HepG2 (cell line): ENCODE data around the gene TDRD10. TPM values are rescaled to one million over a fixed set of nuclear protein-coding genes. Genes with fewer than 3 reads are reported as not detected.

Source experiments
- CREM ChIP-seq, 2 experiments: sonication (generic) in 1 of 2; formaldehyde crosslinking in 1 of 2; IDR thresholded peaks; 2 replicates each; pipeline versions ENCODE4 v1.4.0 to v1.6.1; 2016 to 2020; ENCODE audit warnings: antibody characterized with exemption in 1 of 2, mild to moderate bottlenecking in 1 of 2, missing genetic modification reagents in 1 of 2
- HNRNPUL1 ChIP-seq: fragments of 200-400 bp; formaldehyde crosslinking; IDR thresholded peaks from 2 replicates; pipeline ENCODE4 v1.6.1; 2017; ENCODE audit warnings: low read depth, mild to moderate bottlenecking, low read length, moderate library complexity
- HOXA9 ChIP-seq: sonication (generic); formaldehyde crosslinking; IDR thresholded peaks from 2 replicates; pipeline ENCODE4 v1.8.1; 2022; ENCODE audit warnings: missing genetic modification reagents, mild to moderate bottlenecking, moderate library complexity, borderline replicate concordance
- KLF15 ChIP-seq: sonication (generic); formaldehyde crosslinking; IDR thresholded peaks from 2 replicates; pipeline ENCODE4 v1.8.1; 2023; ENCODE audit warnings: borderline replicate concordance, mild to moderate bottlenecking, inconsistent platforms, missing genetic modification reagents, mixed read lengths
- NBN ChIP-seq: fragments of 450-650 bp; conservative IDR thresholded peaks from 2 replicates; pipeline ENCODE4 v1.6.1; 2017
- NONO ChIP-seq, 2 experiments: fragments of 450-650 bp in 1 of 2; sonication (generic) in 1 of 2; formaldehyde crosslinking in 1 of 2; IDR thresholded peaks in 1 of 2; conservative IDR thresholded peaks in 1 of 2; 2 replicates each; pipeline versions ENCODE4 v1.6.1 to v1.8.0; 2017 to 2022; ENCODE audit warnings: mild to moderate bottlenecking in 1 of 2, missing genetic modification reagents in 1 of 2, moderate library complexity in 1 of 2
- NR1H2 ChIP-seq: sonication (generic); formaldehyde crosslinking; IDR thresholded peaks from 2 replicates; pipeline ENCODE4 v1.8.1; 2022; ENCODE audit warnings: low read depth, missing genetic modification reagents, borderline replicate concordance
- ONECUT2 ChIP-seq: sonication (generic); formaldehyde crosslinking; IDR thresholded peaks from 2 replicates; pipeline ENCODE4 v1.4.0; 2020; ENCODE audit warnings: missing genetic modification reagents
- PTBP1 ChIP-seq: fragments of 200-400 bp; formaldehyde crosslinking; IDR thresholded peaks from 2 replicates; pipeline ENCODE4 v1.6.1; 2018; ENCODE audit warnings: low read length, low read depth; ENCODE audit not compliant: poor library complexity, severe bottlenecking
- RERE ChIP-seq: IDR thresholded peaks from 2 replicates; pipeline ENCODE4 v1.6.1; 2016; ENCODE audit warnings: low read depth, missing genetic modification reagents, missing compliant biosample characterization
- RFX5 ChIP-seq: IDR thresholded peaks from 2 replicates; pipeline ENCODE4 v1.6.1; 2011; ENCODE audit warnings: low read depth, low read length, improper control_type of control experiment
- SP2 ChIP-seq: sonication (generic); formaldehyde crosslinking; IDR thresholded peaks from 2 replicates; pipeline ENCODE4 v1.5.1; 2020; ENCODE audit warnings: mild to moderate bottlenecking, missing genetic modification reagents
- ZNF407 ChIP-seq: sonication (generic); formaldehyde crosslinking; IDR thresholded peaks from one replicate; pipeline ENCODE4 v1.5.1; 2020; ENCODE audit warnings: mild to moderate bottlenecking, missing genetic modification reagents; ENCODE audit errors: not compliant biosample characterization
- ZNF816 ChIP-seq: sonication (generic); formaldehyde crosslinking; IDR thresholded peaks from 2 replicates; pipeline ENCODE4 v1.8.0; 2022; ENCODE audit warnings: missing genetic modification reagents, mild to moderate bottlenecking, borderline replicate concordance
- polyA plus RNA-seq, 8 experiments: library from polyadenylated mRNA; depleted of rRNA in 3 of 8; stranded (reverse) in 7 of 8; unstranded in 1 of 8; fragments of >200 nt; fragmentation: Illumina TruSeq in 4 of 8; extraction: Trizol in 4 of 8; gene quantifications; 2 replicates each; pipeline versions ENCODE4 v1.2.1 to v1.2.3, GENCODE V29; 2011 to 2016; ENCODE audit warnings: low read depth in 4 of 8, missing spikeins in 1 of 8, mixed read lengths in 1 of 8; ENCODE audit not compliant: insufficient read depth in 1 of 8
- total RNA-seq, 5 experiments: library from RNA; depleted of rRNA; stranded (reverse); fragments of >200 nt; fragmentation: Illumina TruSeq; extraction: Trizol; gene quantifications; 2 replicates each; pipeline ENCODE4 v1.2.3, GENCODE V29; 2016; ENCODE audit warnings: low read depth in 1 of 5

The TDRD10 gene
- total and polyA plus RNA-seq, 2 of the 13 experiments (the other 11 are each of a cell fraction or from before 2014, with no cell fraction given) = not detected

DNA sequence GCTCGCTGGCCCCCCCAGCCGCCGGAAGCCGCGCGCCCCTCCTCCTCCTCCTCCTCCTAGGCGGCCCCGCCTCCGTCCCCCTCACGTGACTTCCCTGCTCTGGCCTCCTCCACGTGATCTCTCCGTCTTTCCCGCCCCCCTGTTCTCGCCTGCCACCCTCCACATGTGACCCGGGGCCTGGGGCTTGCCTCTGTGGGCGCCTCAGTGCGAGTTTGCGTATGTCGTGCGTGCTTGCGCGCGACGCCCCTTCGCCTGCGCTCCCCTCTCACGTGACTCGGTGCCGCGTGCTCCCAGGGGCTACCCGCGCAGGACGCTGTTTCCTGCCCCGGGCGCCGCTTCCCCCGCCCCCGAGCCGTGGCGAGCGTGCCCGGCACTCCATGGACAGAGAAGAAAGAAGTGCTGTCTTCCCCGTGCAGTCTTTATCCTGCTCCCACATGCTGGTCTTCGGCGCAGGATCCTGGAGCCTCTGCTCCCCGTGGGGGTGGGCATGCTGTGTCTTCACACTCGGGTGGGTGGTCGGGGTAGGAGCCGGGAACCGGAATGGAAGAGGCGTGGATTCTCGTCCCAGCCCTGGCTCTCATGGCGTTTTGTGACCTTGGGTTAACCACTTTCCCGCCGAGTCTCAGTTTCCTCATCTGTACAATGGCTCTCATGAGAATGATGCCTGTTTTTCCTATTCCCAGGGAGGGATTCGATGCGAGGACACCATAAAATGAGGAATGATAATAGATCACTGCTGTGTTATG is 56.9 kb downstream of the TDRD10 start (continued):
- TF ChIP-seq ZNF407 (CRISPR knock-in tag) = peak; percentile 97
- no peak for TF ChIP-seq PTBP1
- TF ChIP-seq NONO (IDR thresholded peaks at IDR 0.05) = no peak
- TF ChIP-seq NONO (CRISPR knock-in tag; conservative IDR thresholded peaks at IDR 0.05) = peak; percentile 97
- TF ChIP-seq ONECUT2 (CRISPR knock-in tag) = peak; percentile 39; the same call in 1 of the 2 replicates
- TF ChIP-seq HOXA9 (CRISPR knock-in tag) = peak; percentile 99
- TF ChIP-seq RERE (CRISPR knock-in tag) = peak; percentile 35; the same call in 1 of the 2 replicates
- TF ChIP-seq NR1H2 (CRISPR knock-in tag) = peak; percentile 98
- TF ChIP-seq NBN = no peak
- peak; percentile 99 for TF ChIP-seq ZNF816
- TF ChIP-seq HNRNPUL1 = 0 out of 2 replicates have a peak, but pooled peaks have one; percentile 46
- peak; percentile 68 for TF ChIP-seq SP2 (CRISPR knock-in tag)
- no peak for TF ChIP-seq RFX5
- peak; percentile 71 for TF ChIP-seq CREM (IDR thresholded peaks at IDR 0.05)
- TF ChIP-seq CREM (CRISPR knock-in tag; IDR thresholded peaks at IDR 0.05) = no peak
- peak; percentile 97 for TF ChIP-seq KLF15 (CRISPR knock-in tag)
